Neural progenitor cell (in vitro differentiated cells): ENCODE results near the gene TCF7. TPM values are rescaled to one million over a fixed set of nuclear protein-coding genes. Genes with fewer than 3 reads are reported as not detected.

Experiments used
- DNase-seq: peaks from one replicate; pipeline ENCODE4 v3.0.0-alpha.2; 2016; ENCODE audit warnings: low spot score
- H2AFZ ChIP-seq: fragments of 200-600 bp; sonication (generic); replicated peaks from 2 replicates; pipeline ENCODE4 v1.6.1; 2016; ENCODE audit warnings: antibody characterized with exemption
- H3F3A ChIP-seq: fragments of 200-600 bp; sonication (generic); 2 replicates; pipeline ENCODE4 v1.6.1; 2016; ENCODE audit warnings: antibody characterized with exemption, low read depth
- H3K27ac ChIP-seq: fragments of 200-600 bp; sonication (generic); 2 replicates; pipeline ENCODE4 v1.5.1; 2016; ENCODE audit warnings: mild to moderate bottlenecking
- H3K27me3 ChIP-seq: fragments of 200-600 bp; sonication (generic); 2 replicates; pipeline ENCODE4 v1.6.1; 2016; ENCODE audit warnings: mild to moderate bottlenecking, moderate library complexity
- H3K36me3 ChIP-seq: fragments of 200-600 bp; sonication (generic); 2 replicates; pipeline ENCODE4 v1.5.1; 2016
- H3K4me1 ChIP-seq: fragments of 200-600 bp; sonication (generic); 2 replicates; pipeline ENCODE4 v1.6.1; 2016; ENCODE audit warnings: mixed run types
- H3K4me2 ChIP-seq: fragments of 200-600 bp; sonication (generic); 2 replicates; pipeline ENCODE4 v1.6.1; 2016
- H3K4me3 ChIP-seq: fragments of 200-600 bp; sonication (generic); 2 replicates; pipeline ENCODE4 v1.5.1; 2016
- H3K79me2 ChIP-seq: fragments of 200-600 bp; sonication (generic); 2 replicates; pipeline ENCODE4 v1.6.1; 2016; ENCODE audit warnings: low read depth
- H3K9ac ChIP-seq: fragments of 200-600 bp; sonication (generic); 2 replicates; pipeline ENCODE4 v1.6.1; 2016
- H3K9me3 ChIP-seq: fragments of 200-600 bp; sonication (generic); 2 replicates; pipeline ENCODE4 v1.5.1; 2016; ENCODE audit warnings: low read depth
- H4K20me1 ChIP-seq: fragments of 200-600 bp; sonication (generic); 2 replicates; pipeline ENCODE4 v1.6.1; 2016; ENCODE audit warnings: low read depth
- H3K27ac Mint-ChIP-seq: 3 replicates; pipeline ENCODE4 v1.8.0; 2021; ENCODE audit warnings: mixed read lengths
- H3K27me3 Mint-ChIP-seq: 2 replicates; pipeline ENCODE4 v1.8.0; 2022; ENCODE audit warnings: low read depth, mild to moderate bottlenecking, inconsistent platforms, moderate library complexity, mixed read lengths; ENCODE audit not compliant: insufficient read depth
- H3K36me3 Mint-ChIP-seq: 3 replicates; pipeline ENCODE4 v1.8.0; 2021; ENCODE audit warnings: mixed read lengths
- H3K4me1 Mint-ChIP-seq: 3 replicates; pipeline ENCODE4 v1.8.0; 2021; ENCODE audit warnings: mixed read lengths
- H3K4me3 Mint-ChIP-seq: 3 replicates; pipeline ENCODE4 v1.8.0; 2021; ENCODE audit warnings: mild to moderate bottlenecking, moderate library complexity, mixed read lengths
- H3K9me3 Mint-ChIP-seq: 3 replicates; pipeline ENCODE4 v1.8.0; 2020; ENCODE audit warnings: mixed read lengths
- CTCF ChIP-seq: fragments of 200-600 bp; sonication (generic); IDR thresholded peaks from 2 replicates; pipeline ENCODE4 v1.5.1; 2017; ENCODE audit warnings: antibody characterized with exemption, mild to moderate bottlenecking
- EZH2 ChIP-seq: fragments of 200-600 bp; sonication (generic); IDR thresholded peaks from 2 replicates; pipeline ENCODE4 v1.6.1; 2017; ENCODE audit warnings: antibody characterized with exemption, mild to moderate bottlenecking, moderate library complexity
- EZH2phosphoT487 ChIP-seq: fragments of 200-600 bp; sonication (generic); IDR thresholded peaks from 2 replicates; pipeline ENCODE4 v1.6.1; 2017; ENCODE audit warnings: antibody characterized with exemption
- total RNA-seq: library from RNA; depleted of rRNA; stranded (reverse); fragments of >200 nt; gene quantifications from 2 replicates; pipeline ENCODE4 v1.2.3, GENCODE V29; 2015; ENCODE audit warnings: low replicate concordance

TCF7 gene
- 0.73 and 1.8 TPM in 2 replicates for total RNA-seq

GRCh38 chr5:134113902-134114875 is at the start of gene TCF7:
TSS of gene TCF7 (plus strand) at chr5:134114681. CDS start at chr5:134114907, 226 bp downstream.
- H3K36me3 Mint-ChIP-seq: peaks cover 10% of the 10 kb centered on the region
- Histone ChIP-seq H3K9me3 (no peaks in the 10 kb centered on the region), H3K27ac (no peak within 1 kb of the TSS), H4K20me1 (peaks cover 38% of the 10 kb centered on the region), H3K4me2 (peak within 1 kb of the TSS; percentile 94), H3K9ac (no peak within 1 kb of the TSS), H3F3A (peaks cover 9% of the 10 kb centered on the region), H3K4me1 (peaks cover 7% of the 10 kb centered on the region), H3K27me3 (peaks cover 61% of the 10 kb centered on the region), H3K4me3 (peak within 1 kb of the TSS; percentile 75), H2AFZ (peak within 1 kb of the TSS; percentile 96), H3K79me2 (no peaks in the 10 kb centered on the region), H3K36me3 (no peaks in the 10 kb centered on the region)
- H3K4me3 Mint-ChIP-seq: peak within 1 kb of the TSS; percentile 91
- DNase-seq: peak; percentile 95
- no peaks in the 10 kb centered on the region for H3K9me3 Mint-ChIP-seq
- H3K4me1 Mint-ChIP-seq: peaks cover 15% of the 10 kb centered on the region
- TF ChIP-seq CTCF (no peak), EZH2 (peak; percentile 62), EZH2phosphoT487 (peak; percentile 70)
- H3K27ac Mint-ChIP-seq: peak within 1 kb of the TSS; percentile 82
- H3K27me3 Mint-ChIP-seq: peaks cover 10% of the 10 kb centered on the region

GRCh38 chr5:134069553-134069952 is 44.9 kb upstream of the TCF7 start:
- Mint-ChIP-seq H3K9me3 (peaks cover 4% of the 10 kb centered on the region), H3K4me1 (peaks cover 16% of the 10 kb centered on the region), H3K27ac (no peak overlapping the region), H3K4me3 (no peak overlapping the region), H3K36me3 (no peaks in the 10 kb centered on the region), H3K27me3 (peaks cover 5% of the 10 kb centered on the region)
- no peak overlapping the region for H3K4me2 ChIP-seq
- no peaks in the 10 kb centered on the region for H3K36me3 ChIP-seq
- peaks cover 31% of the 10 kb centered on the region for H3K27me3 ChIP-seq
- H3K27ac ChIP-seq: no peak overlapping the region
- H3K4me1 ChIP-seq: peaks cover 4% of the 10 kb centered on the region
- no peaks in the 10 kb centered on the region for H3F3A ChIP-seq
- no peaks in the 10 kb centered on the region for H3K79me2 ChIP-seq
- H3K4me3 ChIP-seq: no peak overlapping the region
- H3K9me3 ChIP-seq: no peaks in the 10 kb centered on the region
- H2AFZ ChIP-seq: no peak overlapping the region
- H3K9ac ChIP-seq: no peak overlapping the region
- no peak for TF ChIP-seq EZH2
- no peaks in the 10 kb centered on the region for H4K20me1 ChIP-seq
- DNase-seq: no peak

GRCh38 chr5:134070725-134071613 is 43.5 kb upstream of the TCF7 start:
- peak; percentile 62 for DNase-seq
- Histone ChIP-seq H3K9me3 (no peaks in the 10 kb centered on the region), H3K27me3 (peaks cover 31% of the 10 kb centered on the region), H3K79me2 (no peaks in the 10 kb centered on the region), H3F3A (no peaks in the 10 kb centered on the region), H3K9ac (no peak overlapping the region), H3K4me3 (peak overlapping the region; percentile 46), H3K36me3 (no peaks in the 10 kb centered on the region), H3K4me2 (peak overlapping the region; percentile 78), H3K27ac (no peak overlapping the region), H2AFZ (peak overlapping the region; percentile 42), H4K20me1 (no peaks in the 10 kb centered on the region), H3K4me1 (peaks cover 4% of the 10 kb centered on the region)
- Mint-ChIP-seq H3K27ac (no peak overlapping the region), H3K9me3 (peaks cover 4% of the 10 kb centered on the region), H3K4me3 (no peak overlapping the region), H3K4me1 (peaks cover 16% of the 10 kb centered on the region), H3K36me3 (no peaks in the 10 kb centered on the region), H3K27me3 (peaks cover 7% of the 10 kb centered on the region)
- no peak for TF ChIP-seq EZH2phosphoT487
- TF ChIP-seq EZH2: peak; percentile 36
- peak; percentile 26 for TF ChIP-seq CTCF
